A549 (cell line): ENCODE data around the gene CD27. TPM values are rescaled to one million over a fixed set of nuclear protein-coding genes. Genes with fewer than 3 reads are reported as not detected.
"Not testable (repeated sequence)": the region's sequence is repeated elsewhere in the genome, so short reads cannot be mapped to it uniquely, and the experiment has no call there.

Experiments used
- ATAC-seq, 2 experiments: fragments of 200-7000 bp in 1 of 2; fragments of >200 bp in 1 of 2; cut with Nextera tagmentation in 1 of 2; cut with Tn5 transposase in 1 of 2; 3 replicates each; pipeline versions ENCODE4 v1.8.0 to v1.9.1; 2018 to 2020; ENCODE audit warnings: mild to moderate bottlenecking in 1 of 2, moderate library complexity in 1 of 2
- CTCF ChIA-PET: fragments of 300-600 bp; sonication (Branson Sonifier 250); formaldehyde crosslinking; extraction: SDS; loops from one replicate; lab custom pipeline; 2021; ENCODE audit warnings: antibody characterized with exemption, inconsistent platforms; lab: Yijun Ruan, JAX
- POLR2A ChIA-PET: fragments of 350-600 bp; formaldehyde crosslinking; extraction: SDS; loops from one replicate; lab custom pipeline; 2021; ENCODE audit warnings: antibody characterized with exemption, inconsistent platforms; lab: Yijun Ruan, JAX
- DNase-seq, 2 experiments: peaks; one replicate each; pipeline versions ENCODE4 v3.0.0 to v3.0.0-alpha.2; 2011 to 2016; ENCODE audit warnings: low read depth in 1 of 2, low spot score in 1 of 2
- FAIRE-seq: peaks from 2 replicates; lab custom pipeline; 2011; peaks lifted over from hg19 to GRCh38; lab: Jason Lieb, UNC
- H3K27ac ChIP-seq, 2 experiments: fragments of >200 bp; sonication (Bioruptor Twin); formaldehyde crosslinking; 3 replicates each; pipeline ENCODE4 v1.5.1; 2016 to 2017
- H3K4me1 ChIP-seq: fragments of >200 bp; sonication (Bioruptor Twin); formaldehyde crosslinking; 3 replicates; pipeline ENCODE4 v1.6.1; 2016
- H3K4me2 ChIP-seq: fragments of >200 bp; sonication (Bioruptor Twin); formaldehyde crosslinking; 3 replicates; pipeline ENCODE4 v1.6.1; 2016
- H3K4me3 ChIP-seq: fragments of >200 bp; sonication (Bioruptor Twin); formaldehyde crosslinking; 3 replicates; pipeline ENCODE4 v1.5.1; 2016
- H3K9me3 ChIP-seq: fragments of >200 bp; sonication (Bioruptor Twin); formaldehyde crosslinking; 3 replicates; pipeline ENCODE4 v1.6.1; 2016
- BHLHE40 ChIP-seq: IDR thresholded peaks from 2 replicates; pipeline ENCODE4 v1.6.1; 2012; ENCODE audit warnings: low read depth, low read length, inconsistent platforms
- CEBPB ChIP-seq, 2 experiments: fragments of >200 bp in 1 of 2; sonication (Bioruptor Twin) in 1 of 2; formaldehyde crosslinking in 1 of 2; IDR thresholded peaks; 2 replicates each; pipeline ENCODE4 v1.6.1; 2012 to 2016
- CHD4 ChIP-seq: fragments of 200-600 bp; sonication (generic); IDR thresholded peaks from 2 replicates; pipeline ENCODE4 v1.6.1; 2016; ENCODE audit warnings: antibody characterized with exemption, mild to moderate bottlenecking, borderline replicate concordance
- EP300 ChIP-seq, 2 experiments: fragments of >200 bp; sonication (Bioruptor Twin); formaldehyde crosslinking; IDR thresholded peaks; 2 replicates in 1 of 2; 3 replicates in 1 of 2; pipeline ENCODE4 v1.6.1; 2016 to 2017
- FOSL2 ChIP-seq, 2 experiments: fragments of 450-650 bp in 1 of 2; fragments of >200 bp in 1 of 2; sonication (Bioruptor Twin) in 1 of 2; formaldehyde crosslinking; IDR thresholded peaks; 2 replicates each; pipeline versions ENCODE4 v1.5.0 to v1.6.1; 2016 to 2020; ENCODE audit warnings: mild to moderate bottlenecking in 1 of 2, moderate library complexity in 1 of 2
- HOXB13 ChIP-seq: fragments of 250-450 bp; sonication (Bioruptor Pico); IDR thresholded peaks from 2 replicates; pipeline ENCODE4 v1.5.0; 2020; ENCODE audit warnings: low read depth, mild to moderate bottlenecking, moderate library complexity
- HOXB5 ChIP-seq: fragments of 250-450 bp; sonication (Bioruptor Pico); IDR thresholded peaks from 2 replicates; pipeline ENCODE4 v1.5.0; 2020; ENCODE audit warnings: mild to moderate bottlenecking, moderate library complexity
- JUN ChIP-seq, 2 experiments: fragments of >200 bp; sonication (Bioruptor Twin); formaldehyde crosslinking; IDR thresholded peaks; 2 replicates in 1 of 2; 3 replicates in 1 of 2; pipeline ENCODE4 v1.6.1; 2016 to 2017
- MAFK ChIP-seq: fragments of 450-650 bp; IDR thresholded peaks from 2 replicates; pipeline ENCODE4 v1.6.1; 2014; ENCODE audit not compliant: partially characterized antibody
- PBX3 ChIP-seq: IDR thresholded peaks from 2 replicates; pipeline ENCODE4 v1.6.1; 2012
- PHF8 ChIP-seq: fragments of 200-600 bp; sonication (generic); IDR thresholded peaks from 2 replicates; pipeline ENCODE4 v1.6.1; 2016; ENCODE audit warnings: low read depth, mild to moderate bottlenecking, antibody characterized with exemption, moderate library complexity, borderline replicate concordance
- RAD21 ChIP-seq, 2 experiments: fragments of >200 bp in 1 of 2; sonication (Bioruptor Twin) in 1 of 2; formaldehyde crosslinking in 1 of 2; IDR thresholded peaks in 1 of 2; conservative IDR thresholded peaks in 1 of 2; 2 replicates in 1 of 2; 3 replicates in 1 of 2; pipeline ENCODE4 v1.6.1; 2012 to 2018; ENCODE audit warnings: inconsistent platforms in 1 of 2
- RNF2 ChIP-seq: fragments of 200-600 bp; sonication (generic); IDR thresholded peaks from 2 replicates; pipeline ENCODE4 v1.6.1; 2016; ENCODE audit warnings: low read depth, mild to moderate bottlenecking, antibody characterized with exemption, moderate library complexity, borderline replicate concordance
- SMC3 ChIP-seq: fragments of >200 bp; sonication (Bioruptor Twin); formaldehyde crosslinking; IDR thresholded peaks from 3 replicates; pipeline ENCODE4 v1.6.1; 2018; ENCODE audit warnings: inconsistent platforms
- TFCP2L1 ChIP-seq: fragments of 250-450 bp; sonication (Bioruptor Pico); IDR thresholded peaks from 2 replicates; pipeline ENCODE4 v1.5.0; 2021; ENCODE audit warnings: mild to moderate bottlenecking
- WGBS: methylation state at CpG from one replicate; pipeline ENCODE4 v1.1.6; 2017; ENCODE audit errors: missing lambda C conversion rate; 5-methylcytosine and 5-hydroxymethylcytosine counted together
- polyA plus RNA-seq, 4 experiments: library from polyadenylated mRNA; depleted of rRNA in 3 of 4; stranded (reverse); fragments of >200 nt; fragmentation: RNase III in 1 of 4; extraction: RNeasy Plus Mini Kit Qiagen cat#74134 plus additional on column Dnase treatment in 1 of 4; gene quantifications; 2 replicates in 3 of 4; 3 replicates in 1 of 4; pipeline ENCODE4 v1.2.3, GENCODE V29; 2011 to 2017
- TF ChIP-seq, protein P1 (sequence below): fragments of 450-650 bp; IDR thresholded peaks from 2 replicates; pipeline ENCODE4 v1.6.1; 2014; ENCODE audit warnings: antibody characterized with exemption

Gene CD27
- polyA plus RNA-seq, 2 of the 4 experiments (the other 2 are of a cell fraction), result not detected

DNA sequence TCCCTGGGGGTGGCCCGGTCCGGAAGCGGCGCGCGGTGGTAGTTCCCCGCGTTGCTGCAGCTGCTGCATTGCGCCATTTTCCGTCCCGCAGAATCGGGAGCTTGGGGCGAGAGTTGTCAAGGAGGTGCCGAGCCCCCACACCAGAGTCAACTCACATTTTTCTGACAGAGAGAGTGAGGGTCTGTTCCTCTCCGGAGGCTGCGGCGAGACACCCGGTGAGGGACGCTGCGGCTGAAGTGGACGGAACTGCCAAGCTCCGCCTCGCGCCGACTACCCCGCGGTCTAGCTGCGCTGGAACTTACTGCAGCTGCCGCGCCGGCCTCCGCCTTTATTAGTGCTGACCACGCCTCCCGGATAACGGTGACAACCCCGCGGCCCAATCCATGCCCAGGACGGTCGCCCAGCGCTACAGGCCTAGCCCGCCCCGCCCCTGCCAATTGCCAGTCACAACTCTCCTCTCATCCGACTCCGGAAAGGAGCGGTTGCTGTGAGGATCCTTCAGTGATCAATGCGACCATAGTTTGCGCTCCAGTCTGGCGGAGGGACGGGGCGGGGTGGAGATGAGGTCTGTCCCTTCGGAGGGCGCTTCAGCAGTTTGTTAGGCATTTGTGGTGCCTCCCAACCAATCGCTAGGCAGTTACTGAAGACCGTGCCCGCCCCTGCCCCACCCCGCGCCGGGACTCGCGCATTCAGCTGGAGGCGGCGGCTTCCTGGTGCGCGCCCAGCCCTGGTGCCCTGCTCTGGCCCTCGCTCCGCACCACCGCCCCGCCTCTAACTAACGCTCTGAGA, 25.8 kb downstream of the CD27 start, which contains the start of gene VAMP1 (continued):
- TF ChIP-seq RNF2 (no peak), PHF8 (peak; percentile 95), TFCP2L1 (CRISPR knock-in tag) (peak; percentile 89), HOXB13 (no peak), JUN (IDR thresholded peaks at IDR 0.05) (peak; percentile 50 to 97; a peak in 4 of 5 replicates), EP300 (IDR thresholded peaks at IDR 0.05) (no peak), RAD21 (conservative IDR thresholded peaks at IDR 0.05 in 1 of 2, IDR thresholded peaks at IDR 0.05 in 1 of 2) (no peak), MAFK (peak; percentile 76), SMC3 (0 out of 3 replicates have a peak, but pooled peaks have one; percentile 7), CEBPB (IDR thresholded peaks at IDR 0.05) (peak; percentile 39 to 84; a peak in 3 of 4 replicates)

- H3K4me1 ChIP-seq, result peaks cover 38% of the 10 kb centered on the region
- no peaks in the 10 kb centered on the region for H3K9me3 ChIP-seq
- WGBS, result 39% methylated on average over 1 of the region's 1 CpG
- H3K27ac ChIP-seq, result no peak overlapping the region
- CTCF ChIA-PET, result interaction anchor here (1.1 kb wide), 1 partner anchor 21 kb away, joined by 3 read pairs; the partner anchor contains the start of gene MRPL51
- no peak for TF ChIP-seq FOSL2 (IDR thresholded peaks at IDR 0.05)
- 0 out of 2 replicates have a peak, but pooled peaks have one; percentile 7 for TF ChIP-seq FOSL2 (CRISPR knock-in tag; IDR thresholded peaks at IDR 0.05)
- TF ChIP-seq BHLHE40, result no peak
- peak overlapping the region; percentile 100; the same call in 2 of the 3 replicates for H3K4me2 ChIP-seq
- DNase-seq (peak in 1 of 2 experiments; percentile 17), FAIRE-seq (no peak), ATAC-seq (no peak)
- H3K4me3 ChIP-seq, result no peak overlapping the region
- POLR2A ChIA-PET, result no interaction called here
Measured at GRCh38 chr12:6471989-6472360, 27.2 kb downstream of the CD27 start.

DNA sequence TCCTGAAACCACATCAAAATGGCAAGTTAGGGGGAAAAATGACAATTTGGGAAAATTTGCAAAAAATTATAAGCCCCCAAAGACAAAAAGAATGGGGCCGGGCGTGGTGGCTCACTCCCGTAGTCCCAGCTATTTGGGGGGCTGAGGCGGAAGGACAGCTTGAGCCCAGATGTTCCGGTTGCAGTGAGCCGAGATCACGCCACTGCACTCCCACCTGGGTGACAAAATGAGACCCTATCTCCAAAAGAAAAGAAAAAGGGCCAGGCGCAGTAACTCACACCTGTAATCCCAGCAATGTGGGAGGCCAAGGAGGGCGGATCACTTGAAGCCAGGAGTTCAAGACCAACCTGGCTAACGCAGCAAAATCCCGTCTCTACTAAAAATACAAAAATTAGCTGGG, 27.7 kb downstream of the CD27 start:
- Histone ChIP-seq H3K4me2 (no peak overlapping the region), H3K4me3 (no peak overlapping the region), H3K27ac (no peak overlapping the region), H3K9me3 (no peaks in the 10 kb centered on the region), H3K4me1 (peaks cover 38% of the 10 kb centered on the region)
- no peak for ATAC-seq
- no peak for TF ChIP-seq CHD4
- no peak for TF ChIP-seq PBX3
- TF ChIP-seq HOXB5 (CRISPR knock-in tag), result no peak
- TF ChIP-seq, protein P1, sequence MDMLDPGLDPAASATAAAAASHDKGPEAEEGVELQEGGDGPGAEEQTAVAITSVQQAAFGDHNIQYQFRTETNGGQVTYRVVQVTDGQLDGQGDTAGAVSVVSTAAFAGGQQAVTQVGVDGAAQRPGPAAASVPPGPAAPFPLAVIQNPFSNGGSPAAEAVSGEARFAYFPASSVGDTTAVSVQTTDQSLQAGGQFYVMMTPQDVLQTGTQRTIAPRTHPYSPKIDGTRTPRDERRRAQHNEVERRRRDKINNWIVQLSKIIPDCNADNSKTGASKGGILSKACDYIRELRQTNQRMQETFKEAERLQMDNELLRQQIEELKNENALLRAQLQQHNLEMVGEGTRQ, result no peak
- DNase-seq, result no peak
- 84% methylated on average over 11 of the region's 11 CpGs for WGBS
- FAIRE-seq, result no peak
- ChIA-PET POLR2A (no interaction called here), CTCF (no interaction called here)

DNA sequence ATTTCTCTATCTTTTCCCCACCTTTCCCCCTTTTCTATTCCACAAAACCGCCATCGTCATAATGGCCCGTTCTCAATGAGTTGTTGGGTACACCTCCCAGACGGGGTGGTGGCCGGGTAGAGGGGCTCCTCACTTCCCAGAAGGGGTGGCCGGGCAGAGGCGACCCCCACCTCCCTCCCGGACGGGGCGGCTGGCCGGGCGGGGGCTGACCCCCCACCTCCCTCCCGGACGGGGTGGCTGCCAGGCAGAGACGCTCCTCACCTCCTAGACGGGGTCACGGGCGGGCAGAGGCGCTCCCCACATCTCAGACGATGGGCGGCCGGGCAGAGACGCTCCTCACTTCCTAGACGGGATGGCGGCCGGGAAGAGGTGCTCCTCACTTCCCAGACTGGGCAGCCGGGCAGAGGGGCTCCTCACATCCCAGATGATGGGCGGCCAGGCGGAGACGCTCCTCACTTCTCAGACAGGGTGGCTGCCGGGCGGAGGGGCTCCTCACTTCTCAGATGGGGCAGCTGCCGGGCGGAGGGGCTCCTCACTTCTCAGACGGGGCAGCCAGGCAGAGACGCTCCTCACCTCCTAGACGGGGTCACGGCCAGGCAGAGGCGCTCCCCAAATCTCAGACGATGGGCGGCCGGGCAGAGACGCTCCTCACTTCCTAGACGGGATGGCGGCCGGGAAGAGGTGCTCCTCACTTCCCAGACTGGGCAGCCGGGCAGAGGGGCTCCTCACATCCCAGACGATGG, 30.6 kb downstream of the CD27 start:
- 71% methylated on average over 14 of the region's 48 CpGs for WGBS
- H3K9me3 ChIP-seq, H3K27ac ChIP-seq, FAIRE-seq, H3K4me2 ChIP-seq, POLR2A ChIA-PET, H3K4me3 ChIP-seq, DNase-seq, ATAC-seq, CTCF ChIA-PET: not testable (repeated sequence)
- peaks cover 13% of the 10 kb centered on the region for H3K4me1 ChIP-seq
